ENCODE data around the gene MUL1.

Gene MUL1

GRCh38 chr1:20474333-20474975 lies 33.5 kb downstream of the MUL1 start:
- Mint-ChIP-seq H3K27me3 (ENCODE audit: low read depth) (peaks cover 69% of the 10 kb centered on the region), H3K9me3 (no peaks in the 10 kb centered on the region), H3K27ac (no peak overlapping the region), H3K4me1 (ENCODE audit: low read depth) (no peaks in the 10 kb centered on the region), H3K4me3 (no peak overlapping the region), H3K36me3 (ENCODE audit: low read depth) (no peaks in the 10 kb centered on the region)

- H3K27ac Mint-ChIP-seq = no peak overlapping the region
- H3K4me1 Mint-ChIP-seq (ENCODE audit: low read depth) = no peaks in the 10 kb centered on the region
- no peaks in the 10 kb centered on the region for H3K9me3 Mint-ChIP-seq
- H3K27me3 Mint-ChIP-seq (ENCODE audit: low read depth) = peaks cover 63% of the 10 kb centered on the region
- no peak overlapping the region for H3K4me3 Mint-ChIP-seq
- no peaks in the 10 kb centered on the region for H3K36me3 Mint-ChIP-seq (ENCODE audit: low read depth)
Measured at GRCh38 chr1:20473894-20474293, 34.1 kb downstream of the MUL1 start.

- H3K4me1 Mint-ChIP-seq (ENCODE audit: low read depth) = no peaks in the 10 kb centered on the region
- no peak overlapping the region for H3K27ac Mint-ChIP-seq
- peaks cover 59% of the 10 kb centered on the region for H3K27me3 Mint-ChIP-seq (ENCODE audit: low read depth)
Measured at GRCh38 chr1:20472860-20473711, 34.9 kb downstream of the MUL1 start.

GRCh38 chr1:20472121-20472520 lies 35.8 kb downstream of the MUL1 start:
- H3K27me3 Mint-ChIP-seq (ENCODE audit: low read depth) = peaks cover 54% of the 10 kb centered on the region

More at GRCh38 chr1:20472860-20473711, 34.9 kb downstream of the MUL1 start:
- Mint-ChIP-seq H3K4me3 (no peak overlapping the region), H3K9me3 (no peaks in the 10 kb centered on the region), H3K36me3 (ENCODE audit: low read depth) (no peaks in the 10 kb centered on the region)

GRCh38 chr1:20470194-20470593 lies 37.8 kb downstream of the MUL1 start:
- Mint-ChIP-seq H3K27ac (no peak overlapping the region), H3K4me1 (ENCODE audit: low read depth) (no peaks in the 10 kb centered on the region), H3K9me3 (no peaks in the 10 kb centered on the region), H3K36me3 (ENCODE audit: low read depth) (no peaks in the 10 kb centered on the region), H3K27me3 (ENCODE audit: low read depth) (peaks cover 40% of the 10 kb centered on the region), H3K4me3 (no peak overlapping the region)

More at GRCh38 chr1:20472121-20472520, 35.8 kb downstream of the MUL1 start:
- H3K9me3 Mint-ChIP-seq = no peaks in the 10 kb centered on the region
- H3K4me3 Mint-ChIP-seq = no peak overlapping the region
- no peaks in the 10 kb centered on the region for H3K36me3 Mint-ChIP-seq (ENCODE audit: low read depth)
- H3K4me1 Mint-ChIP-seq (ENCODE audit: low read depth) = no peaks in the 10 kb centered on the region
- H3K27ac Mint-ChIP-seq = no peak overlapping the region

- Mint-ChIP-seq H3K36me3 (ENCODE audit: low read depth) (no peaks in the 10 kb centered on the region), H3K27ac (no peak overlapping the region), H3K27me3 (ENCODE audit: low read depth) (peaks cover 35% of the 10 kb centered on the region), H3K9me3 (no peaks in the 10 kb centered on the region), H3K4me3 (no peak overlapping the region), H3K4me1 (ENCODE audit: low read depth) (no peaks in the 10 kb centered on the region)
Measured at GRCh38 chr1:20469406-20470076, 38.4 kb downstream of the MUL1 start.

- no peaks in the 10 kb centered on the region for H3K36me3 Mint-ChIP-seq (ENCODE audit: low read depth)
- H3K9me3 Mint-ChIP-seq = no peaks in the 10 kb centered on the region
- no peak overlapping the region for H3K27ac Mint-ChIP-seq
- no peaks in the 10 kb centered on the region for H3K4me1 Mint-ChIP-seq (ENCODE audit: low read depth)
- no peak overlapping the region for H3K4me3 Mint-ChIP-seq
- peaks cover 20% of the 10 kb centered on the region for H3K27me3 Mint-ChIP-seq (ENCODE audit: low read depth)
Measured at GRCh38 chr1:20466273-20466672, 41.7 kb downstream of the MUL1 start.

- Mint-ChIP-seq H3K4me3 (no peak overlapping the region), H3K27ac (no peak overlapping the region), H3K4me1 (ENCODE audit: low read depth) (no peaks in the 10 kb centered on the region), H3K27me3 (ENCODE audit: low read depth) (peaks cover 18% of the 10 kb centered on the region), H3K9me3 (no peaks in the 10 kb centered on the region), H3K36me3 (ENCODE audit: low read depth) (no peaks in the 10 kb centered on the region)
Measured at GRCh38 chr1:20465187-20465586, 42.8 kb downstream of the MUL1 start.

GRCh38 chr1:20463502-20463901 lies 44.4 kb downstream of the MUL1 start:
- H3K4me3 Mint-ChIP-seq = no peak overlapping the region
- H3K36me3 Mint-ChIP-seq (ENCODE audit: low read depth) = no peaks in the 10 kb centered on the region
- no peaks in the 10 kb centered on the region for H3K9me3 Mint-ChIP-seq
- peaks cover 15% of the 10 kb centered on the region for H3K27me3 Mint-ChIP-seq (ENCODE audit: low read depth)
- H3K27ac Mint-ChIP-seq = no peak overlapping the region
- no peaks in the 10 kb centered on the region for H3K4me1 Mint-ChIP-seq (ENCODE audit: low read depth)

- Mint-ChIP-seq H3K9me3 (no peaks in the 10 kb centered on the region), H3K4me1 (ENCODE audit: low read depth) (no peaks in the 10 kb centered on the region), H3K36me3 (ENCODE audit: low read depth) (no peaks in the 10 kb centered on the region), H3K27me3 (ENCODE audit: low read depth) (peaks cover 9% of the 10 kb centered on the region), H3K4me3 (no peak overlapping the region), H3K27ac (no peak overlapping the region)
Measured at GRCh38 chr1:20462397-20462796, 45.6 kb downstream of the MUL1 start.

GRCh38 chr1:20458717-20459116 lies 49.2 kb downstream of the MUL1 start:
- peaks cover 5% of the 10 kb centered on the region for H3K27me3 Mint-ChIP-seq (ENCODE audit: low read depth)
- no peaks in the 10 kb centered on the region for H3K9me3 Mint-ChIP-seq
- H3K4me1 Mint-ChIP-seq (ENCODE audit: low read depth) = no peaks in the 10 kb centered on the region
- no peak overlapping the region for H3K27ac Mint-ChIP-seq
- no peaks in the 10 kb centered on the region for H3K36me3 Mint-ChIP-seq (ENCODE audit: low read depth)
- no peak overlapping the region for H3K4me3 Mint-ChIP-seq

GRCh38 chr1:20454004-20454403 lies 53.9 kb downstream of the MUL1 start:
- H3K9me3 Mint-ChIP-seq = no peaks in the 10 kb centered on the region
- H3K36me3 Mint-ChIP-seq (ENCODE audit: low read depth) = no peaks in the 10 kb centered on the region
- peaks cover 10% of the 10 kb centered on the region for H3K27me3 Mint-ChIP-seq (ENCODE audit: low read depth)
- no peak overlapping the region for H3K27ac Mint-ChIP-seq
- no peaks in the 10 kb centered on the region for H3K4me1 Mint-ChIP-seq (ENCODE audit: low read depth)
- no peak overlapping the region for H3K4me3 Mint-ChIP-seq

GRCh38 chr1:20449735-20450311 lies 58.1 kb downstream of the MUL1 start:
- Mint-ChIP-seq H3K9me3 (no peaks in the 10 kb centered on the region), H3K27ac (no peak overlapping the region), H3K4me1 (ENCODE audit: low read depth) (no peaks in the 10 kb centered on the region), H3K4me3 (no peak overlapping the region), H3K36me3 (ENCODE audit: low read depth) (no peaks in the 10 kb centered on the region), H3K27me3 (ENCODE audit: low read depth) (peaks cover 14% of the 10 kb centered on the region)

Measured in T-helper 1 cell treated with Interleukin-12 subunit alpha and Interleukin-12 subunit beta and Interleukin-4 antibody, amounts not matched to agents 30 μg/mL and 1 μg/mL, for 36 hours (primary cell).